22Rv1 (cell line): ENCODE data around the gene RCSD1.

Experiments
- ZFX ChIP-seq: fragments of 450-650 bp; IDR thresholded peaks from 2 replicates; pipeline ENCODE4 v1.6.1; 2017; ENCODE audit warnings: antibody characterized with exemption, borderline replicate concordance
- TF ChIP-seq, protein P1 (sequence below): fragments of 450-650 bp; IDR thresholded peaks from 2 replicates; pipeline ENCODE4 v1.5.1; 2017; ENCODE audit warnings: mild to moderate bottlenecking

GRCh38 chr1:167671727-167672511 is 41.9 kb downstream of the RCSD1 start:
- TF ChIP-seq, protein P1, sequence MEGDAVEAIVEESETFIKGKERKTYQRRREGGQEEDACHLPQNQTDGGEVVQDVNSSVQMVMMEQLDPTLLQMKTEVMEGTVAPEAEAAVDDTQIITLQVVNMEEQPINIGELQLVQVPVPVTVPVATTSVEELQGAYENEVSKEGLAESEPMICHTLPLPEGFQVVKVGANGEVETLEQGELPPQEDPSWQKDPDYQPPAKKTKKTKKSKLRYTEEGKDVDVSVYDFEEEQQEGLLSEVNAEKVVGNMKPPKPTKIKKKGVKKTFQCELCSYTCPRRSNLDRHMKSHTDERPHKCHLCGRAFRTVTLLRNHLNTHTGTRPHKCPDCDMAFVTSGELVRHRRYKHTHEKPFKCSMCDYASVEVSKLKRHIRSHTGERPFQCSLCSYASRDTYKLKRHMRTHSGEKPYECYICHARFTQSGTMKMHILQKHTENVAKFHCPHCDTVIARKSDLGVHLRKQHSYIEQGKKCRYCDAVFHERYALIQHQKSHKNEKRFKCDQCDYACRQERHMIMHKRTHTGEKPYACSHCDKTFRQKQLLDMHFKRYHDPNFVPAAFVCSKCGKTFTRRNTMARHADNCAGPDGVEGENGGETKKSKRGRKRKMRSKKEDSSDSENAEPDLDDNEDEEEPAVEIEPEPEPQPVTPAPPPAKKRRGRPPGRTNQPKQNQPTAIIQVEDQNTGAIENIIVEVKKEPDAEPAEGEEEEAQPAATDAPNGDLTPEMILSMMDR = no peak
- no peak for TF ChIP-seq ZFX
